GM18507 (cell line): ENCODE results near the gene VSTM4.

Experiments
- DNase-seq: peaks from one replicate; pipeline ENCODE4 v3.0.0; 2011; ENCODE audit warnings: low read depth; ENCODE audit not compliant: insufficient read length; ENCODE audit errors: extremely low spot score
- FAIRE-seq: peaks from 2 replicates; lab custom pipeline; 2011; peaks lifted over from hg19 to GRCh38; lab: Jason Lieb, UNC

The VSTM4 gene

GRCh38 chr10:49103761-49104160 is 11.6 kb downstream of the VSTM4 start:
- FAIRE-seq (no peak), DNase-seq (no peak)

- DNase-seq (no peak), FAIRE-seq (no peak)
Measured at GRCh38 chr10:49099046-49099445, 16.3 kb downstream of the VSTM4 start.

- DNase-seq, result no peak
- no peak for FAIRE-seq
Measured at GRCh38 chr10:49096890-49097445, 18.4 kb downstream of the VSTM4 start.

GRCh38 chr10:49094646-49095045 is 20.7 kb downstream of the VSTM4 start:
- FAIRE-seq (no peak), DNase-seq (no peak)

- no peak for FAIRE-seq
- DNase-seq, result no peak
Measured at GRCh38 chr10:49093922-49094321, 21.4 kb downstream of the VSTM4 start.

GRCh38 chr10:49092477-49092876 is 22.8 kb downstream of the VSTM4 start:
- no peak for FAIRE-seq
- DNase-seq, result no peak

- no peak for DNase-seq
- no peak for FAIRE-seq
Measured at GRCh38 chr10:49091450-49092210, 23.7 kb downstream of the VSTM4 start.

- DNase-seq (no peak), FAIRE-seq (no peak)
Measured at GRCh38 chr10:49090696-49091380, 24.5 kb downstream of the VSTM4 start.

- DNase-seq (no peak), FAIRE-seq (no peak)
Measured at GRCh38 chr10:49090189-49090575, 25.1 kb downstream of the VSTM4 start.

GRCh38 chr10:49089557-49090188 is 25.6 kb downstream of the VSTM4 start:
- no peak for FAIRE-seq
- no peak for DNase-seq

GRCh38 chr10:49089152-49089551 is 26.2 kb downstream of the VSTM4 start:
- FAIRE-seq, result no peak
- no peak for DNase-seq

GRCh38 chr10:49086889-49087288 is 28.4 kb downstream of the VSTM4 start:
- no peak for FAIRE-seq

GRCh38 chr10:49083261-49083660 is 32.1 kb downstream of the VSTM4 start:
- DNase-seq (no peak), FAIRE-seq (no peak)

More at GRCh38 chr10:49086889-49087288, 28.4 kb downstream of the VSTM4 start:
- DNase-seq, result no peak

GRCh38 chr10:49082766-49083165 is 32.6 kb downstream of the VSTM4 start:
- FAIRE-seq, result no peak
- DNase-seq, result no peak

GRCh38 chr10:49081547-49082275 is 33.6 kb downstream of the VSTM4 start:
- no peak for DNase-seq
- no peak for FAIRE-seq

GRCh38 chr10:49080965-49081364 is 34.4 kb downstream of the VSTM4 start:
- FAIRE-seq (no peak), DNase-seq (no peak)

- no peak for DNase-seq
- no peak for FAIRE-seq
Measured at GRCh38 chr10:49080071-49080470, 35.3 kb downstream of the VSTM4 start.

GRCh38 chr10:49079499-49079898 is 35.8 kb downstream of the VSTM4 start:
- FAIRE-seq (no peak), DNase-seq (no peak)

GRCh38 chr10:49079072-49079471 is 36.2 kb downstream of the VSTM4 start:
- no peak for FAIRE-seq
- no peak for DNase-seq

- no peak for DNase-seq
- FAIRE-seq, result no peak
Measured at GRCh38 chr10:49078433-49078832, 36.9 kb downstream of the VSTM4 start.
